ENCODE data around the gene ELOVL4. TPM values are rescaled to one million over a fixed set of nuclear protein-coding genes. Genes with fewer than 3 reads are reported as not detected.

ELOVL4 gene
- total RNA-seq, 1 experiment from 2014 or later: 6.2 TPM

DNA sequence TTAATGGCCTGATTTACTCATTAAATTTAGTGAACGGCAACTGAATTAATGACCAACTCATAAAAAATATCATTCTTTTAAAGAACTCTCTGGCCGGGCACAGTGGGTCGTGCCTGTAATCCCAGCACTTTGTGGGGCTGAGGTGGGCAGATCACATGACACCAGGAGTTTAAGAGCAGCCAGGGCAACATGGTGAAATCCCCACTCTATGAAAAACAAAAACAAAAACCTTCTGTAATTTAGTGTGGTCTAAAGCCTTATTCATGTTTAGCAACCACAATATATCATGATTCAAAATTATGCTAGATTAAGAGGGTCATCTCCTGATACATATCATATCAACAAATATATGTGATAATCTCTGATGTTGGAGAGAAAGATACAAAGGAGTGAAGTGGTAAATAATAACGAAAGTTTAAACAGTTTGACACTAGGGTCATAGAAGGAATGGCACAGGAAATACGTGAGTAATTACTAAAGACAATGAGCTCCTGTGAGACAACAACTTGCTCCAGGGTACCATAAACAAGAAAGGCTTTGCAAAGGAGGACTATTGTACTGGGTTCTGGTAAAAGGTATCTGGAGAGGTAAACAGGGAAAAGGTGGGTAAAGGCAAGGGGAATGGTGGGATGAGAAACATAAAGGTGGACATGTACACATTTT is 5.7 kb downstream of the ELOVL4 start:
- no peak overlapping the region for H3K27ac Mint-ChIP-seq (ENCODE audit: low read depth, unreplicated experiment)
- DNase-seq (ENCODE audit: unreplicated experiment): no peak
- H3K9me3 Mint-ChIP-seq (ENCODE audit: unreplicated experiment): no peaks in the 10 kb centered on the region
- ChIA-PET CTCF (interaction anchor here (0.7 kb wide), 1 partner anchor 12 kb away, joined by 4 read pairs; no protein-coding TSS in a partner anchor), POLR2A (no interaction called here)
- no peaks in the 10 kb centered on the region for H3K36me3 Mint-ChIP-seq (ENCODE audit: insufficient read depth, unreplicated experiment)
- intact Hi-C loops (cut with micrococcal nuclease): no loop called here
- TF ChIP-seq, protein P1, sequence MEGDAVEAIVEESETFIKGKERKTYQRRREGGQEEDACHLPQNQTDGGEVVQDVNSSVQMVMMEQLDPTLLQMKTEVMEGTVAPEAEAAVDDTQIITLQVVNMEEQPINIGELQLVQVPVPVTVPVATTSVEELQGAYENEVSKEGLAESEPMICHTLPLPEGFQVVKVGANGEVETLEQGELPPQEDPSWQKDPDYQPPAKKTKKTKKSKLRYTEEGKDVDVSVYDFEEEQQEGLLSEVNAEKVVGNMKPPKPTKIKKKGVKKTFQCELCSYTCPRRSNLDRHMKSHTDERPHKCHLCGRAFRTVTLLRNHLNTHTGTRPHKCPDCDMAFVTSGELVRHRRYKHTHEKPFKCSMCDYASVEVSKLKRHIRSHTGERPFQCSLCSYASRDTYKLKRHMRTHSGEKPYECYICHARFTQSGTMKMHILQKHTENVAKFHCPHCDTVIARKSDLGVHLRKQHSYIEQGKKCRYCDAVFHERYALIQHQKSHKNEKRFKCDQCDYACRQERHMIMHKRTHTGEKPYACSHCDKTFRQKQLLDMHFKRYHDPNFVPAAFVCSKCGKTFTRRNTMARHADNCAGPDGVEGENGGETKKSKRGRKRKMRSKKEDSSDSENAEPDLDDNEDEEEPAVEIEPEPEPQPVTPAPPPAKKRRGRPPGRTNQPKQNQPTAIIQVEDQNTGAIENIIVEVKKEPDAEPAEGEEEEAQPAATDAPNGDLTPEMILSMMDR (IDR thresholded peaks at IDR 0.05; ENCODE audit: unreplicated experiment): no peak
- no peak overlapping the region for H3K4me3 Mint-ChIP-seq (ENCODE audit: unreplicated experiment)
- no TSS peak for BruUV-seq (replicated peaks)
- peaks cover 18% of the 10 kb centered on the region for H3K4me1 Mint-ChIP-seq (ENCODE audit: insufficient read depth, unreplicated experiment)
- H3K27me3 Mint-ChIP-seq (ENCODE audit: insufficient read depth, unreplicated experiment): no peaks in the 10 kb centered on the region

DNA sequence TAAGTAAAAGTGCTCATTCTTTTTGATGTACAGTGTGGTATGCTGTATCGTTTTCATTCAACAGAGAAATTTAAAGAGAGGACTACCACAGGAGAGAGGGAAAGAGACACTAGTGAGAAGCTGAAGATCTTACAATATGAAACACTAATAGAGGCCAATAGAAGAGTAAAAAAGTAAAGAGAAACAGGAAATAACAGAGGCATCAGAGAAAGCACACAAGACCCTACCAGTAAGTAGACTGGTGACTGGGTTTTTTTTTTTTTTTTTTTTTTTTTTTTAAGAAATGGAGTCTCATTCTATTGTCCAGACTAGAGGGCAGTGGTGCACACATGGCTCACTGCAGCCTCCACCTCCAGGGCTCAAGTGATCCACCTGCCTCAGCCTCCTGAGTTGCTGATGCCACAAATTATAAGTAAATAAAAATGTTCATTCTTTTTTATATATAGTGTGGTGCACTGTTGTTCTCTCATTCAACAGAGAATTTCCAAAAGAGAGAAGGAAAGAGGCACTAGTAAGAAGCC is 18.8 kb downstream of the ELOVL4 start:
- no peaks in the 10 kb centered on the region for H3K36me3 Mint-ChIP-seq (ENCODE audit: insufficient read depth, unreplicated experiment)
- H3K4me3 Mint-ChIP-seq (ENCODE audit: unreplicated experiment): no peak overlapping the region
- TF ChIP-seq, protein P1 (IDR thresholded peaks at IDR 0.05; ENCODE audit: unreplicated experiment): no peak
- intact Hi-C loops (cut with micrococcal nuclease): no loop called here
- CTCF ChIA-PET: interaction anchor here (0.6 to 0.7 kb wide), 2 partner anchors 134 to 719 kb away, joined by 3 to 4 read pairs; no protein-coding TSS in a partner anchor
- H3K27ac Mint-ChIP-seq (ENCODE audit: low read depth, unreplicated experiment): no peak overlapping the region
- POLR2A ChIA-PET: no interaction called here
- no peaks in the 10 kb centered on the region for H3K27me3 Mint-ChIP-seq (ENCODE audit: insufficient read depth, unreplicated experiment)
- BruUV-seq (replicated peaks): no TSS peak
- H3K4me1 Mint-ChIP-seq (ENCODE audit: insufficient read depth, unreplicated experiment): no peaks in the 10 kb centered on the region
- H3K9me3 Mint-ChIP-seq (ENCODE audit: unreplicated experiment): no peaks in the 10 kb centered on the region
- DNase-seq (ENCODE audit: unreplicated experiment): peak; percentile 2

DNA sequence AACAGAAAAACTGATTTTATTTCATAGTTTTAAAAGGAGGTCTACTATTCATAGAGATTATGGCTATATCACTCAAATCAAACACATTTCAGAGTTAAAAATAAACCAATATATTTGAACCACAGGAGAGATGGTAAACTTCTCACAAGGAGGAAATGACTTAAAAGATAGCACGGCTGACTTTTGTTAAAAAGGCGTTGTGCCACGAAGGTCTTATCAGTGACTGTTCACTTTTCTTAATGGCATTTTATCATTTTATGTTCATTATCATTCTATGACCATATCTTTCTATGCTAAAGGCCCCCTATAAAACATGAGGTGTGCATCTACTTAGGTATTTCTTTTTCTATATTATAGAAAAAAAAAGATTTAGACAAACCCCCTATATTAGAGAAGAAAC is 19.6 kb downstream of the ELOVL4 start:
- H3K4me1 Mint-ChIP-seq (ENCODE audit: insufficient read depth, unreplicated experiment): no peaks in the 10 kb centered on the region
- POLR2A ChIA-PET: no interaction called here
- no peaks in the 10 kb centered on the region for H3K27me3 Mint-ChIP-seq (ENCODE audit: insufficient read depth, unreplicated experiment)
- TF ChIP-seq, protein P1 (IDR thresholded peaks at IDR 0.05; ENCODE audit: unreplicated experiment): no peak
- no peak for DNase-seq (ENCODE audit: unreplicated experiment)
- H3K4me3 Mint-ChIP-seq (ENCODE audit: unreplicated experiment): no peak overlapping the region
- H3K36me3 Mint-ChIP-seq (ENCODE audit: insufficient read depth, unreplicated experiment): no peaks in the 10 kb centered on the region
- no TSS peak for BruUV-seq (replicated peaks)
- intact Hi-C loops (cut with micrococcal nuclease): no loop called here
- H3K27ac Mint-ChIP-seq (ENCODE audit: low read depth, unreplicated experiment): no peak overlapping the region
- no peaks in the 10 kb centered on the region for H3K9me3 Mint-ChIP-seq (ENCODE audit: unreplicated experiment)
- CTCF ChIA-PET: interaction anchor here (1.8 kb wide), 1 partner anchor 19 kb away, joined by 5 read pairs; no protein-coding TSS in a partner anchor

DNA sequence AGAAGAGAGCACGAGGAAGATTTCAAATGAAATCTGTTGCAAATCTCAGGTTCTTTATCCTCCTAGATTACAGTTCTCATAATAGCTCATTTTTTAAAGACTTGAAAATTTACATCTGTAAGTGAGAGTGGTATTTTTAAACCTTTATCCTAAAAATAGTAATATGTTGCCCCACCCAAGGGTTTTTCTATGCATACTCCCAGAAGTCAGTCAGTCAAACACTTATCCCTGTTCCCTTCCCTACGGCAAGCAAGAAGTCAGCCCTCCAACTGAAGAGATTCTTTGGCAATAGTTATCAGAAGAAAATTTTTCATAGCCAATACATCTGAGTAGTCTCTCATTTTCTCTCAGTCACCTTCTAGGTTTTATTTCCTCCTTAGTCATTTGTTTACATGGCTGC is 24.1 kb downstream of the ELOVL4 start:
- Mint-ChIP-seq H3K27me3 (ENCODE audit: insufficient read depth, unreplicated experiment) (no peaks in the 10 kb centered on the region), H3K4me3 (ENCODE audit: unreplicated experiment) (no peak overlapping the region), H3K4me1 (ENCODE audit: insufficient read depth, unreplicated experiment) (no peaks in the 10 kb centered on the region), H3K9me3 (ENCODE audit: unreplicated experiment) (no peaks in the 10 kb centered on the region), H3K36me3 (ENCODE audit: insufficient read depth, unreplicated experiment) (peaks cover 7% of the 10 kb centered on the region), H3K27ac (ENCODE audit: low read depth, unreplicated experiment) (no peak overlapping the region)
- CTCF ChIA-PET: interaction anchor here (0.8 kb wide), 1 partner anchor 50 kb away, joined by 3 read pairs; no protein-coding TSS in a partner anchor
- POLR2A ChIA-PET: interaction anchor here (0.6 kb wide), 1 partner anchor 43 kb away, joined by 3 read pairs; no protein-coding TSS in a partner anchor
- intact Hi-C loops (cut with micrococcal nuclease): no loop called here
- no peak for DNase-seq (ENCODE audit: unreplicated experiment)
- TF ChIP-seq, protein P1 (IDR thresholded peaks at IDR 0.05; ENCODE audit: unreplicated experiment): no peak
- BruUV-seq (replicated peaks): no TSS peak

All from MCF 10A (cell line).